Gastrocnemius medialis (tissue), 4 donors: ENCODE data around the gene SIGLEC5. TPM values are rescaled to one million over a fixed set of nuclear protein-coding genes. Genes with fewer than 3 reads are reported as not detected.

Source experiments
- ATAC-seq, 2 donors: fragments of 150-250 bp; one replicate each; pipeline ENCODE4 v1.9.1; 2016
- DNase-seq, 2 donors: peaks; one replicate each; pipeline ENCODE4 v3.0.0-alpha.2; 2019
- H3K27ac ChIP-seq, 4 donors: fragments of 200-600 bp; sonication (generic); 1 replicate in 1 of 4; 2 replicates in 3 of 4; pipeline ENCODE4 v1.5.1; 2016 to 2018; ENCODE audit warnings: mild to moderate bottlenecking in 2 of 4, moderate library complexity in 1 of 4
- H3K27me3 ChIP-seq, 3 donors: fragments of 200-600 bp; sonication (generic) in 2 of 3; 1 replicate in 1 of 3; 2 replicates in 2 of 3; pipeline versions ENCODE4 v1.5.1 to v1.6.0; 2016 to 2019; ENCODE audit warnings: mild to moderate bottlenecking in 1 of 3, moderate library complexity in 1 of 3
- H3K36me3 ChIP-seq, 2 donors: fragments of 200-600 bp; sonication (generic) in 1 of 2; one replicate each; pipeline ENCODE4 v1.5.1; 2017 to 2018
- H3K4me1 ChIP-seq, 2 donors: fragments of 200-600 bp; sonication (generic) in 1 of 2; one replicate each; pipeline ENCODE4 v1.5.1; 2016 to 2017; ENCODE audit warnings: mild to moderate bottlenecking in 2 of 2
- H3K4me3 ChIP-seq, 4 donors: fragments of 200-600 bp; sonication (generic) in 3 of 4; 1 replicate in 1 of 4; 2 replicates in 3 of 4; pipeline ENCODE4 v1.5.1; 2016 to 2019; ENCODE audit warnings: mild to moderate bottlenecking in 2 of 4
- H3K9me3 ChIP-seq, 3 donors: fragments of 200-600 bp; sonication (generic) in 2 of 3; 1 replicate in 1 of 3; 2 replicates in 2 of 3; pipeline ENCODE4 v1.5.1; 2016 to 2019
- CTCF ChIP-seq, 5 experiments: fragments of 450-650 bp in 3 of 5; fragments of 200-600 bp in 2 of 5; sonication (generic) in 2 of 5; IDR thresholded peaks in 4 of 5; conservative IDR thresholded peaks in 1 of 5; 1 replicate in 4 of 5; 2 replicates in 1 of 5; pipeline ENCODE4 v1.5.1; 2016 to 2019; ENCODE audit warnings: antibody characterized with exemption in 5 of 5, mild to moderate bottlenecking in 3 of 5, moderate library complexity in 3 of 5
- POLR2A ChIP-seq, 2 donors: fragments of 450-650 bp; IDR thresholded peaks; one replicate each; pipeline ENCODE4 v1.6.1; 2017; ENCODE audit warnings: antibody characterized with exemption in 2 of 2, mild to moderate bottlenecking in 2 of 2, moderate library complexity in 2 of 2
- in situ Hi-C, 4 donors: fragments of 200-750 bp; cut with MboI; loops; one replicate each; pipeline versions ENCODE4 v1.15.0 to v1.8.0; 2017; ENCODE audit warnings: low sequenced_read_pairs in 4 of 4
- intact Hi-C: fragments of 100-400 bp; cut with DNase I; formaldehyde crosslinking; loops from one replicate; pipeline ENCODE4 v1.15.1; 2023; ENCODE audit warnings: low total_unique reads
- total RNA-seq, 4 donors: library from RNA; depleted of rRNA; stranded (reverse); fragments of >200 nt; gene quantifications; one replicate each; pipeline versions ENCODE4 v1.1.0 to v1.2.3, GENCODE V29; 2016

SIGLEC5 gene
- total RNA-seq, 4 donors from 2014 or later: 0.18 to 1.0 TPM; not detected in 2

- ATAC-seq (no peak), DNase-seq (no peak)
- intact Hi-C loops (no loop called here), in situ Hi-C loops (no loop called here)
- Histone ChIP-seq H3K9me3 (no peaks in the 10 kb centered on the region), H3K4me1 (peaks cover 11 to 12% of the 10 kb centered on the region in 2 donors), H3K4me3 (no peak overlapping the region), H3K36me3 (no peaks in the 10 kb centered on the region), H3K27me3 (peaks cover 0 to 15% (median 0%) of the 10 kb centered on the region in 3 donors), H3K27ac (no peak overlapping the region)
- TF ChIP-seq CTCF (IDR thresholded peaks at IDR 0.05 in 4 of 5, conservative IDR thresholded peaks at IDR 0.05 in 1 of 5) (no peak), POLR2A (IDR thresholded peaks at IDR 0.05) (no peak)
Observed at GRCh38 chr19:51567583-51567982, 62.6 kb downstream of the SIGLEC5 start.

- intact Hi-C loops (no loop called here), in situ Hi-C loops (no loop called here)
- no peaks in the 10 kb centered on the region for H3K9me3 ChIP-seq
- H3K4me3 ChIP-seq: no peak overlapping the region
- ATAC-seq (no peak), DNase-seq (no peak)
- H3K27ac ChIP-seq: no peak overlapping the region
- H3K27me3 ChIP-seq: peaks cover 0 to 15% (median 0%) of the 10 kb centered on the region in 3 donors
- TF ChIP-seq CTCF (IDR thresholded peaks at IDR 0.05 in 4 of 5, conservative IDR thresholded peaks at IDR 0.05 in 1 of 5): no peak
- no peaks in the 10 kb centered on the region for H3K36me3 ChIP-seq
- peaks cover 1 to 2% of the 10 kb centered on the region in 2 donors for H3K4me1 ChIP-seq
Observed at GRCh38 chr19:51566489-51567100, 63.6 kb downstream of the SIGLEC5 start.

GRCh38 chr19:51565583-51565982, 64.6 kb downstream of the SIGLEC5 start:
- no peak for DNase-seq
- Histone ChIP-seq H3K27ac (no peak overlapping the region), H3K4me1 (no peaks in the 10 kb centered on the region), H3K4me3 (no peak overlapping the region), H3K9me3 (no peaks in the 10 kb centered on the region), H3K27me3 (peaks cover 0 to 15% (median 0%) of the 10 kb centered on the region in 3 donors), H3K36me3 (no peaks in the 10 kb centered on the region)
- no peak for ATAC-seq
- TF ChIP-seq CTCF (IDR thresholded peaks at IDR 0.05 in 4 of 5, conservative IDR thresholded peaks at IDR 0.05 in 1 of 5) (no peak), POLR2A (IDR thresholded peaks at IDR 0.05) (no peak)
- intact Hi-C loops (no loop called here), in situ Hi-C loops (no loop called here)

- in situ Hi-C loops: no loop called here
- peaks cover 0 to 16% (median 0%) of the 10 kb centered on the region in 3 donors for H3K27me3 ChIP-seq
- no peaks in the 10 kb centered on the region for H3K4me1 ChIP-seq
- no peak for DNase-seq
- no peaks in the 10 kb centered on the region for H3K9me3 ChIP-seq
- H3K36me3 ChIP-seq: no peaks in the 10 kb centered on the region
- ATAC-seq: no peak
- no peak overlapping the region for H3K4me3 ChIP-seq
- intact Hi-C loops: no loop called here
- no peak for TF ChIP-seq POLR2A (IDR thresholded peaks at IDR 0.05)
- TF ChIP-seq CTCF (IDR thresholded peaks at IDR 0.05 in 4 of 5, conservative IDR thresholded peaks at IDR 0.05 in 1 of 5): no peak
- H3K27ac ChIP-seq: no peak overlapping the region
Observed at GRCh38 chr19:51564791-51565190, 65.4 kb downstream of the SIGLEC5 start.

Other genes with a start within 250 kb of the SIGLEC5 start
- gene LIM2, start 242.4 kb downstream of the SIGLEC5 start, total RNA-seq: not detected
- not detected for gene C19orf84, start 239.8 kb downstream of the SIGLEC5 start, total RNA-seq
- 1 to 10 TPM in 1 of 4 donors, under 1 TPM in 2, not detected in 1; 0.87 to 1.3 (median 0.98) TPM for gene SIGLEC10, start 212.8 kb downstream of the SIGLEC5 start, total RNA-seq
- gene SIGLEC8, start 171.9 kb downstream of the SIGLEC5 start, total RNA-seq: under 1 TPM in 1 of 4 donors, not detected in 3; 0.13 TPM
- not detected for gene CEACAM18, start 151.9 kb downstream of the SIGLEC5 start, total RNA-seq
- gene SIGLEC12, start 128.6 kb downstream of the SIGLEC5 start, total RNA-seq: not detected
- under 1 TPM in 2 of 4 donors, not detected in 2; 0.18 to 0.46 TPM for gene SIGLEC6, start 98.7 kb downstream of the SIGLEC5 start, total RNA-seq
- 1 to 10 TPM; 2.1 to 5.0 (median 2.6) TPM for gene ZNF175, start 59.1 kb downstream of the SIGLEC5 start, total RNA-seq
- 1 to 10 TPM in 1 of 4 donors, under 1 TPM in 2, not detected in 1; 0.83 to 2.2 (median 0.98) TPM for gene SIGLEC14, start 16.4 kb upstream of the SIGLEC5 start, total RNA-seq
- under 1 TPM in 3 of 4 donors, not detected in 1; 0.64 to 0.94 (median 0.71) TPM for gene SPACA6, start 62.9 kb upstream of the SIGLEC5 start, total RNA-seq
- under 1 TPM in 1 of 4 donors, not detected in 3; 0.18 TPM for gene HAS1, start 93.6 kb upstream of the SIGLEC5 start, total RNA-seq
- 1 to 10 TPM in 3 of 4 donors, not detected in 1; 3.0 to 6.1 (median 6.0) TPM for gene FPR1, start 121.5 kb upstream of the SIGLEC5 start, total RNA-seq
- gene FPR2, start 130.8 kb upstream of the SIGLEC5 start, total RNA-seq: under 1 TPM in 2 of 4 donors, not detected in 2; 0.26 to 1.00 TPM
- 1 to 10 TPM in 3 of 4 donors, under 1 TPM in 1; 0.66 to 2.2 (median 1.4) TPM for gene FPR3, start 164.8 kb upstream of the SIGLEC5 start, total RNA-seq